ENCODE measurements around the gene APOD. TPM values are rescaled to one million over a fixed set of nuclear protein-coding genes. Genes with fewer than 3 reads are reported as not detected.
"Not testable (repeated sequence)": the region's sequence is repeated elsewhere in the genome, so short reads cannot be mapped to it uniquely, and the experiment has no call there.

The APOD gene
- total RNA-seq, 1 donor from 2014 or later, result 236 TPM

DNA sequence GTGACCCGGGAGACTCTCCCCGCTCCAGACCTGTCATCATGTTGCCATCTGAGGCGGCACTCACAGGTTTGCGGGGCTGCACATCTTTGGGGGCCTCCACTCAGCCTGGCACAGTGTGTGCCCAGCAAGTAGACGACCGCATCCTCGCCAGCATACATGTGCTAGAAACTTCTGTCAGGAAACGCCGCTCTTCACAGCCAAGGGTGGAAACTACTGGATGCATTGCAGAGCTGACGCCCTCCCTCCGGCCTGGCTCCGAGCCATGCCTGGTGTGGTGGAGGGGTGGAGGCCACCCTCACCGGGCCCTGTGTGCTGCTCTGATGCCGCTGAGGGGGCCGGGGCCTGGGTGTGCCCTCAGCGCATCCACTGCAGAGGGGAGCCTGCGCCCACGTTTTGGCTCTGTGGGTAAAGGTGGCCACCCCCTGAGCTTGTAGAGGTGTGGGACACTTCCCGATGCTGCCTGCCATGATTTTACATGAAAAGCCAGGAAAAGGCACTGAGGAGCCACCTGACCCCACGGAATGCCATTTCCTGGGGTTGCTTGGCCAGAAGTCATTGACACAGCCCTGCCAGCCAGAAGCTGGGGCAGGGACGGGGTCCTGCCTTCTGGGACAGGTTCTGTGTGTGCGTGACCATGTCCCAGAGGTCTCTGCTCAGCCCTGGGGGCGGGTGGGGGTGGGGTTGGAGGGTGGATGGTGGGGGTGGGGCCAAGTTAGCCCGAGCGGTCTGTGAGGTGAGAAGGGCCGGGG is 39.7 kb upstream of the APOD start:
- intact Hi-C loops (cut with DNase I); H3K27ac ChIP-seq; H3K27me3 ChIP-seq; H3K4me3 ChIP-seq; H3K9me3 ChIP-seq; H3K36me3 ChIP-seq; H3K4me1 ChIP-seq: not testable (repeated sequence)
- peak in 1 of 2 donors; percentile 31 for DNase-seq (ENCODE audit: low spot score in 2 of 2)

DNA sequence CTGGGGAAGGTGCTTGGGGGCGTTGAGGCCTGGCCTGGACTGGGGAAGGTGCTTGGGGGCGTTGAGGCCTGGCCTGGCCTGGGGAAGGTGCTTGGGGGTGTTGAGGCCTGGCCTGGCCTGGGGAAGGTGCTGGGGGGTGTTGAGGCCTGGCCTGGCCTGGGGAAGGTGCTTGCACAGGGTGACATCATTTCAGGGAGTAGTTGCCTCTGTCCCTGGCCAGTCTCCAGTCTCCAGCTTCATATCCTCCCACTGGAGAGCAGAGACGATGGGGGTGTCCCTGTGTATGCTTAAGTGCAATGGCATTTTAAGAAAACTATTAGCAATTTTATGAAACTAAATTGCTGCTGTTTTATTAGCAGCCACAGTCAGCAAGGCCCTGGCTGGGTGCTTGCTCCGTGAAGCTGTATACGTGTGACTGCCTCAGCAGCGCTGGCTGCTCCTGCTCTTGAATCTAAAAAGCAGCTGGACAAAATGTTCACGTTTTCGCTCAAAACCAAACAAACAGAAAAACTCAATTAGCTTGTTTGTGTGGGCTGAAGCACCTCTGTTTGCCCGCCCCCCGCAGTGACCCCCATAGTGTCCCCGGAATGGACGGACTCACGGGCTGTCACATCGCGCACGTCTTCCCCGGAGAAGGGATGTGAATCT is 38.9 kb upstream of the APOD start:
- DNase-seq (ENCODE audit: low spot score in 2 of 2); H3K27ac ChIP-seq; H3K4me3 ChIP-seq; H3K27me3 ChIP-seq; H3K9me3 ChIP-seq; H3K4me1 ChIP-seq; H3K36me3 ChIP-seq; intact Hi-C loops (cut with DNase I): not testable (repeated sequence)

DNA sequence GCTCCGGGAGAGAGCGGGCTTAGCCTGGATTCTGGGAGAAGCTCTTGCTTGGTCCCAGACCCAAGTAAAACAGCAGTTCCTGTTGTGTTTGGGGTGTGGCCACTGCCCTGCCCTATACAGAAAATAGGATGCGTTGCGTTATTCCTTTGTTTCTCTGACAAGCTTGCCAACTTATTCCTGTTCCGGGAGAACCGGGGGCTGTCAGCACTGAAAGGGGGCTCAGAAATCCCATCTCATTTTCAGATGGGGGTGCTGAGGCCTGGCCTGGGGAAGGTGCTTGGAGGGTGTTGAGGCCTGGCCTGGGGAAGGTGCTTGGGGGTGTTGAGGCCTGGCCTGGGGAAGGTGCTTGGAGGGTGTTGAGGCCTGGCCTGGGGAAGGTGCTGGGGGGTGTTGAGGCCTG is 38.3 kb upstream of the APOD start:
- H3K36me3 ChIP-seq; H3K27me3 ChIP-seq; H3K27ac ChIP-seq; DNase-seq (ENCODE audit: low spot score in 2 of 2); intact Hi-C loops (cut with DNase I); H3K4me1 ChIP-seq; H3K9me3 ChIP-seq; H3K4me3 ChIP-seq: not testable (repeated sequence)

DNA sequence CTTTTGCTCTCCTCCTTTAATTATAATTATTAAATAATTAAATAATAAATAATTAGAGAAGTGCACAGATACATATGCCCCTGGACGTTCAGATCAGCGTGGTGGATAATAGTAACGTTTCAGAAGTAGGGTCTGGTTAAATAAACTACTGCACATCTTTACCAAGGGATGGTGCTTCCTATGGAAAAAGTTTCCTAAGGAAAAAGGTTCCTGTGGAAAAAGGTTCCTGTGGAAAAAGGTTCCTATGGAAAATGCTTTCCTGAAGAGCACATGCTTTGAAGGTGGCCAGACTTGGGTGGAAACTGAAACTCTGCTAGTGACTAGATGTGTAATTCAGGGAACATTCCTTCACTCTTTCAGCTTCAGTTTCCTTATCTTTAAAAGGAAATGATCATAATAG is 37.4 kb upstream of the APOD start:
- intact Hi-C loops (cut with DNase I), result not testable (repeated sequence)

DNA sequence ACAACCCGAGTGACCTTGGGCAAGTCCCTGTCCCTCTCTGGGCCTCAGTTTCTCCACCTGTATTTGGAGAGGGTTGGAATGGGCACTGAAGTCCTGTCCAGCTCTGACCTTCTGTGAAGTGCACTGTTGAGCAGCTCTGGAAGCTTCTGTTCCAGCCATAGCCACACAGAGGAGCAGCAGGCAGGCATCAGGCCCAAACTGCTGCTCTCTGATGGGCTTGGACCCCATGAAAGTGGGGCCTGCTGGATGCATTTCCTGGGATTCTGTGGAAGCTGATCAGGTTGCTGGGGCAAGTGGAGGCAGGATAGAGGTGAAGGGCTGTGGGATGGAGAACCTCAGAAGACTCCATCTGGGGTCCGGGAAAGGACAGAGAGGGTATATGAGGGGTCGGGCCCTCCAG is 36.7 kb upstream of the APOD start:
- H3K36me3 ChIP-seq; H3K4me1 ChIP-seq; H3K4me3 ChIP-seq; H3K9me3 ChIP-seq; H3K27ac ChIP-seq; intact Hi-C loops (cut with DNase I); H3K27me3 ChIP-seq: not testable (repeated sequence)
- peak in 1 of 2 donors; percentile 41 for DNase-seq (ENCODE audit: low spot score in 2 of 2)

More for the DNA sequence above, 37.4 kb upstream of the APOD start:
- DNase-seq (ENCODE audit: low spot score in 2 of 2); H3K27ac ChIP-seq; H3K4me1 ChIP-seq; H3K36me3 ChIP-seq; H3K9me3 ChIP-seq; H3K27me3 ChIP-seq; H3K4me3 ChIP-seq: not testable (repeated sequence)

DNA sequence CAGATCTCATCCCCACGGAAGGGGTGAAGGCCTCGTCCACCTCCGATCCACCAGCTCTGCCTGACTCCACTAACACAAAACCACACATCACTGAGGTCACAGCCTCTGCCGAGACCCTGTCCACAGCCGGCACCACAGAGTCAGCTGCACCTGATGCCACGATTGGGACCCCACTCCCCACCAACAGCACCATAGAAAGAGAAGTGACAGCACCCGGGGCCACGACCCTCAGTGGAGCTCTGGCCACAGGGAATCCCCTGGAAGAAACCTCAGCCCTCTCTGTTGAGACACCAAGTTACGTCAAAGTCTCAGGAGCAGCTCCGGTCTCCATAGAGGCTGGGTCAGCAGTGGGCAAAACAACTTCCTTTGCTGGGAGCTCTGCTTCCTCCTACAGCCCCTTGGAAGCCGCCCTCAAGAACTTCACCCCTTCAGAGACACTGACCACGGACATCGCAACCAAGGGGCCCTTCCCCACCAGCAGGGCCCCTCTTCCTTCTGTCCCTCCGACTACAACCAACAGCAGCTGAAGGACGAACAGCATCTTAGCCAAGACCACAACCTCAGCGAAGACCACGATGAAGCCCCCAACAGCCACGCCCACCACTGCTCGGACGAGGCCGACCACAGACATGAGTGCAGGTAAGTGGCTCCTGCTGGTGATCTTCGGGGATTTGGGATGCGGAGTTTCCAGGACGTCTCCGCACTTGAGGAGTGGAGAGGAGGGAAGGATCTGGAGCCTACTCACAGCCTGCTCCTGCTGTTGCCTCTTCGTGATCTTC is 36.0 kb upstream of the APOD start:
- H3K27ac ChIP-seq; intact Hi-C loops (cut with DNase I); H3K27me3 ChIP-seq; H3K4me1 ChIP-seq; H3K4me3 ChIP-seq; H3K9me3 ChIP-seq; H3K36me3 ChIP-seq: not testable (repeated sequence)
- peak in 1 of 2 donors; percentile 39 for DNase-seq (ENCODE audit: low spot score in 2 of 2)

DNA sequence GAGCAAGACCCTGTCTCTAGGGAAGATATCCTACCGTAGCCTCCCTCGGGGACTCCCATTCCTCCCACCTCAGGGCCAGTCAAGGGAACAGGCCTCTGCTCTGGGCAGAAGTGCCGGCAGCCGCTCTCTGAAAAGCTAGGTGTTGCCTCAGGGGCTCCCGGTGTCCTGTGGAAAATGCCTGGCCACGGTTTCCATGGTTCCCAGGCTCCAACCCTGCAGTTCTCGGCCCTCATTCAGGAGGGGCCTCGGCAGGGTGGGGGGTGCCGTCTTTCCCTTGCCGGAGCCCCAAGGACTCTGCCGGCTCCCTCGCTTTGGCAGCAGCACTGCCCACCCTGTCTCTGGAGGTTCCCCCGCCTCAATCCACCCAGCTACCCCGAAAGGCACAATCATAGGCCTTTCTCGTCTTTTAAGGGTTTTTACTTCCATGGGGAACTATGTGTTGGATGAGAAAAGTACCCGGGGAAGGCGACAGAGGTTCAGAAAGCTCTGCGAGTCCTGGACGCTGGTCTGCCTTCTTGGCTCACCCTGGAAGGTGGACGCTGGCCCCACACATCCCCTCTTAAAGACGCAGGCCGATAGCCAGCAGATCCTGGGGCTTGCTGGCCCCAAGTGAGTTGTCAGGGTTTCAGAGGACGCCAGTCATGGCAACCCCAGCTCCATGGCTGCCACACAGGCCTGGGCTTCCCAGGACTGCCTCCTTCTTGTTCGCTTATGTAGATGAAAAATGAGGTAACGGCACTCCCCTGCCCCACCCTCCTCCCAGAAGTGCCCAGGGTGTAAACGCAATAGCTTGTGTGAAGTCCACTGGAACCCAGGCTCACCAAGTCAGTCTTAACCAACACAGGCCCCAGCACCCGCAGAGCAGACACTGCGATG is 34.3 kb upstream of the APOD start:
- DNase-seq (ENCODE audit: low spot score in 2 of 2), result peak in 1 of 2 donors; percentile 52
- intact Hi-C loops (cut with DNase I); H3K4me1 ChIP-seq; H3K27ac ChIP-seq; H3K4me3 ChIP-seq; H3K27me3 ChIP-seq; H3K36me3 ChIP-seq; H3K9me3 ChIP-seq: not testable (repeated sequence)

DNA sequence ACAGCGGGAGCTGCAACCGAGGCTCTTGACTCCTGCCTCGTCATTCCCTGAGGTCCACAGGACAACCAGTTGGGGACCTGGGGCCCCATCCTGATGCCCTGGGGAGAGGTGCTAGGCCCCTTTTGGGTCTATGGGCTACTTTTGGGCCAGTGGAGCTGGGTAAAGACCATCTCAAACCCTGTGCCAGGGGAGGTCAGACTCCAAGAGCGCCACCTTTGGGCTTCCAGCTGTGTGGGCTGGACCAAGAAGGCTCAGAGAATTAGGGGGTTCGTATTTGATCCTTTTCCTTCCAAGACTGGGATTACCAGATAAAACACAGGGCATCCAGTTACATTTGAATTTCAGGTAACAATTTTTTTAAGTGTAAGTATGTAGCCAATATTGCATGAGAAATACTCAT is 33.4 kb upstream of the APOD start:
- H3K36me3 ChIP-seq; intact Hi-C loops (cut with DNase I); H3K4me3 ChIP-seq; H3K27ac ChIP-seq; H3K27me3 ChIP-seq; H3K9me3 ChIP-seq; DNase-seq (ENCODE audit: low spot score in 2 of 2); H3K4me1 ChIP-seq: not testable (repeated sequence)

DNA sequence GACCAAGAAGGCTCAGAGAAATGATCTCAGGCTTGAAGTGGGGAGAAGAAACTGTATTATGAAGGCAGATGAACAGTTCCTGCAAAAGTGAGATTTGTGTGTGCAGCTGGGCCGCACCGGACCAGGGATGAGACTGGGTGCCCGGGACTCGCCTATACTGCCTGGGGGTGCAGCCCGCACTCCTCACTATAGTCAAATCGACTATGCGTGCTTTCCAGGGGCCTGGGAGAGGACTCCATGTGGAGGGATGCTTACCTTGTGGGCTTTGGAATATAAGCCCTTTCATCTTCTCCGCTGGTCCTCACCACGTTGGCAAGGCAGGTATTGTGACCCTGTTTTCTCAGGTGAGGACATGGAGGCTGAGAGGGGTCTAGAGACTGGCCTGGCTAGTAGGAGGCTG is 32.9 kb upstream of the APOD start:
- Histone ChIP-seq H3K36me3 (no peaks in the 10 kb centered on the region), H3K4me1 (no peaks in the 10 kb centered on the region), H3K4me3 (no peak overlapping the region), H3K27ac (no peak overlapping the region), H3K27me3 (no peaks in the 10 kb centered on the region), H3K9me3 (no peaks in the 10 kb centered on the region)
- TF ChIP-seq, protein P1, sequence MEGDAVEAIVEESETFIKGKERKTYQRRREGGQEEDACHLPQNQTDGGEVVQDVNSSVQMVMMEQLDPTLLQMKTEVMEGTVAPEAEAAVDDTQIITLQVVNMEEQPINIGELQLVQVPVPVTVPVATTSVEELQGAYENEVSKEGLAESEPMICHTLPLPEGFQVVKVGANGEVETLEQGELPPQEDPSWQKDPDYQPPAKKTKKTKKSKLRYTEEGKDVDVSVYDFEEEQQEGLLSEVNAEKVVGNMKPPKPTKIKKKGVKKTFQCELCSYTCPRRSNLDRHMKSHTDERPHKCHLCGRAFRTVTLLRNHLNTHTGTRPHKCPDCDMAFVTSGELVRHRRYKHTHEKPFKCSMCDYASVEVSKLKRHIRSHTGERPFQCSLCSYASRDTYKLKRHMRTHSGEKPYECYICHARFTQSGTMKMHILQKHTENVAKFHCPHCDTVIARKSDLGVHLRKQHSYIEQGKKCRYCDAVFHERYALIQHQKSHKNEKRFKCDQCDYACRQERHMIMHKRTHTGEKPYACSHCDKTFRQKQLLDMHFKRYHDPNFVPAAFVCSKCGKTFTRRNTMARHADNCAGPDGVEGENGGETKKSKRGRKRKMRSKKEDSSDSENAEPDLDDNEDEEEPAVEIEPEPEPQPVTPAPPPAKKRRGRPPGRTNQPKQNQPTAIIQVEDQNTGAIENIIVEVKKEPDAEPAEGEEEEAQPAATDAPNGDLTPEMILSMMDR (IDR thresholded peaks at IDR 0.05), result no peak
- DNase-seq (ENCODE audit: low spot score in 2 of 2), result peak in 1 of 2 donors; percentile 43
- intact Hi-C loops (cut with DNase I), result no loop called here

DNA sequence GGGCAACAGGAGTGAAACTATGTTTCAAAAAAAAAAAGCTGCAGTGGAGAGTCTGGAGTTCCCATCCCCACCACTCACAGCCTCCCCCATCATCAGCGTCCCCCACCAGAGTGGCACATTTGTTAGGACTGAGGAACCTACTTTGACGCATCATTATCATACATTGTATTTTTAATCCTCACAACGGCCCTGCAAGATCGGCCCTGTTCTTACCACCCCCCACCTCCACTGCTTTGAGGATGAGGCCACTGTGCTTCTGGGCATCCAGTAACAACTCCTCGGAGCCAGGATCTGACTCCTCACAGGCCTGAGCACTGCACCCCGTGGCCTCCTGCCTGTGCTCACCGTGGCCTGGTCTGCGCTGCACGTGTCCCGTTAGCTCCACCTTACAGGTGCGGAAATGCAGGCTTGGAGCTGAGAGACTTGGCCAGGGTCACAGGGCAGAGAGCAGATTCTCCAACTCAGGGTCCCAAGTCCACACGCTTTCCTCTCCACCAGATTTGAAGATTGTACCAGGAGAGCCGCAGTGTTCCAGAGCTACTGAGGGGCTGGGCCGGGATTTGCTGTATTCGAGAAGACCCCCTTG is 32.3 kb upstream of the APOD start:
- H3K9me3 ChIP-seq; H3K27ac ChIP-seq; H3K27me3 ChIP-seq; H3K4me3 ChIP-seq; H3K36me3 ChIP-seq; intact Hi-C loops (cut with DNase I); H3K4me1 ChIP-seq: not testable (repeated sequence)
- peak in 1 of 2 donors; percentile 33 for DNase-seq (ENCODE audit: low spot score in 2 of 2)

DNA sequence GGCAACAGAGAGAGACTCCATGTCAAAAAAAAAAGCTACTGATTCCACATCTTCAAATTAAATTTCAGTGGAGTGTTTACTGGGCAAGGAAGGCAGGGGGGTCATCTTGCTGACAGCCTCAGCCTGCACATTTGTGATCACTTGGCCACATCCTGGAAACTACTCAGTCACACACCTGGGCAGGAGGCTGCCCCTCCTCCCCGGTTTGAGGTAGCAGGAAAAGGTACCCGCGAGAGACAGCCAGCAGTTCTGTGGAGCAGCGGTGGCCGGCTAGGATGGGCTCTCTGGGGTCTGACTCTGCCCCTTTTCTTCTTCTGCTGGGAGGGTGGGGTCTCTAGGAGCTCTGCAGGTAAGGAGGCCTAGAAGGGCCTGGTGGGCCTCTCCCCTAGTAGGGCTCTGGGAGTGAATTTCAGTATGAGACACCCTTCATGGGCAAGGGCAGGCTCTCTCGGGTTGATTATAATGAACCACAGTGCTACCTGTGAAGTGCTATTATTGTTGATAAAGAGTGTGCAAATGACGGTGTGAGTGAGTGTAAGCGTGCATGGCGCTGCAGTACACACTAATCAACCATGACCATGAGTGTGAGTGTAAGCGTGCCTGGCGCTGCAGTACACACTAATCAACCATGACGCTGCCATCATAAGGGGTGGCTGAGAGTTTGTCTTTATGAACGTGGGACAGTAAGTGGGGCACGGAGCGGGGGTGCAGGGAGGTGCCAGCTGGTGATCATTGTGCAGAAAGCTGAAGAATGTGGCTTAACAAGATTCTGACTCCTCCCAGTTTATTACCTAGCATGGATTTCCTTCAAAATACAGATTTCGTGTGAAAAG is 31.1 kb upstream of the APOD start:
- intact Hi-C loops (cut with DNase I); H3K27me3 ChIP-seq; H3K4me3 ChIP-seq; H3K4me1 ChIP-seq; H3K36me3 ChIP-seq; H3K9me3 ChIP-seq; H3K27ac ChIP-seq: not testable (repeated sequence)
- peak in 1 of 2 donors; percentile 53 for DNase-seq (ENCODE audit: low spot score in 2 of 2)

All from ascending aorta (tissue), 2 donors.